Adrenal gland (tissue), 5 donors: ENCODE measurements around the gene DGKK.

Experiments
- CTCF ChIP-seq, 6 experiments: fragments of 450-650 bp in 4 of 6; fragments of 200-600 bp in 2 of 6; sonication (generic) in 1 of 6; IDR thresholded peaks; 1 replicate in 5 of 6; 2 replicates in 1 of 6; pipeline versions ENCODE4 v1.5.1 to v1.8.0; 2016 to 2021; ENCODE audit warnings: antibody characterized with exemption in 6 of 6, mild to moderate bottlenecking in 2 of 6, moderate library complexity in 1 of 6
- POLR2A ChIP-seq, 2 donors: fragments of 450-650 bp; IDR thresholded peaks; one replicate each; pipeline ENCODE4 v1.6.1; 2017; ENCODE audit warnings: antibody characterized with exemption in 2 of 2, mild to moderate bottlenecking in 2 of 2, moderate library complexity in 1 of 2
- donor health status: DM: no; HTN: no; CAD: no.

DNA sequence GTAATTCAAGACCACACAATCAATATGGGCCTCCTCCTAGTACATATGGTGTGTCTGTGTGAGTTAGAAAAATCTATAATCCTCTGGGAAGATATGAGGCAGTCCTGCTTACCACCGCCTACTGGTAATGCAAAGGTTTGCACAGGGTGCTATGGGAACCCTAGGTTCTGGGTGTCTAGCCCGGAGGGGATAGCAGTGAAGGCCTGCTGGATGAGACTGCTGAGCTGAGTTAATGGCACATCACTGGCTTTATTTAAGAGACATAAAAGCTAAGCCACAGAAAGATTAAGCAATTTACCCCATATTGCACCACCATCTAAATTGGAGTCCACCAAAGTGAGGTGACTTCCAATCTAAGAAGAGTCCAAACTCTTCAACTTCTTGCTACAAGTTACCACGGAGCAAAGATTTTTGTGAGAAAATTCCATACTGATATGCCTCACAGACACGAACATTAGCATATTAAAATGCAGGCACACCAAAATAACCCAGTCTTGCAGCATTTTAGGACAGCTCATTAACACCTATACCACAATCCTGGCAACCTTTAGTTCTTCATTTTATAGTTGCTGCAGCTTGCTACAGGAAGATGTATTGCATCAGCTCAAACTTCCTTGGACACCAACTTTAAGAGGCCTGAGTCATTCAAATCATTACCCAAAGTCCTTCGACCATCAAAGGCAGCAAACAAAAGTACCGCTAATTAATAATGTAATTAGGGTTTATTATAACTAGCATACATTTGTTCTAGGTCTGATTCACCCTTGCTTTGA is 13.7 kb downstream of the DGKK start:
- TF ChIP-seq CTCF (IDR thresholded peaks at IDR 0.05) (no peak), POLR2A (IDR thresholded peaks at IDR 0.05) (no peak)
